ENCODE measurements around the gene GREM2.

DNA sequence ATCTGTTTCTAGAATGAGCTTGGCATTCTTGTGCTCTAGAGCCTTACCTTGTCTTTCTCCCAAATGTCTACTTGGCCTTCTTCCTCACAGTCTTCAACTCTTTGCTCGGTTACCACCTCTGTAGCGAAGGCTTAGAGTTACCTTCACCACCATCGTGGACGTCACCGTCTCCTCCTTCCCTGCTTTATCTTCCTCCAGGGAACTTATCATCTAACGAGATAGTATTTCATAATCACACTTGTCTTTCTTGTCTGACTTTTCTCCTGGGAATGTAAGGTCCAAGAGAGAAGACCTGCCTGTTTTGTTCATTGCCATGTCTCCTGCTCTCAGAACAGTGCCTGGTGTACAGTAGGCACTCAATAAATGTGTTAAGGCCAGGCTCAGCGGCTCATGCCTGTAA lies 115.6 kb downstream of the GREM2 start:
- TF ChIP-seq, protein P1, sequence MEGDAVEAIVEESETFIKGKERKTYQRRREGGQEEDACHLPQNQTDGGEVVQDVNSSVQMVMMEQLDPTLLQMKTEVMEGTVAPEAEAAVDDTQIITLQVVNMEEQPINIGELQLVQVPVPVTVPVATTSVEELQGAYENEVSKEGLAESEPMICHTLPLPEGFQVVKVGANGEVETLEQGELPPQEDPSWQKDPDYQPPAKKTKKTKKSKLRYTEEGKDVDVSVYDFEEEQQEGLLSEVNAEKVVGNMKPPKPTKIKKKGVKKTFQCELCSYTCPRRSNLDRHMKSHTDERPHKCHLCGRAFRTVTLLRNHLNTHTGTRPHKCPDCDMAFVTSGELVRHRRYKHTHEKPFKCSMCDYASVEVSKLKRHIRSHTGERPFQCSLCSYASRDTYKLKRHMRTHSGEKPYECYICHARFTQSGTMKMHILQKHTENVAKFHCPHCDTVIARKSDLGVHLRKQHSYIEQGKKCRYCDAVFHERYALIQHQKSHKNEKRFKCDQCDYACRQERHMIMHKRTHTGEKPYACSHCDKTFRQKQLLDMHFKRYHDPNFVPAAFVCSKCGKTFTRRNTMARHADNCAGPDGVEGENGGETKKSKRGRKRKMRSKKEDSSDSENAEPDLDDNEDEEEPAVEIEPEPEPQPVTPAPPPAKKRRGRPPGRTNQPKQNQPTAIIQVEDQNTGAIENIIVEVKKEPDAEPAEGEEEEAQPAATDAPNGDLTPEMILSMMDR (conservative IDR thresholded peaks at IDR 0.05; ENCODE audit: low read depth, low read length), result no peak
- TF ChIP-seq RCOR1 (IDR thresholded peaks at IDR 0.05; ENCODE audit: insufficient replicate concordance, low read length) (no peak), POLR2A (IDR thresholded peaks at IDR 0.05; ENCODE audit: low read depth, low read length) (no peak), RAD21 (IDR thresholded peaks at IDR 0.05; ENCODE audit: low read length) (no peak), MAFK (IDR thresholded peaks at IDR 0.05; ENCODE audit: low read depth, low read length) (no peak), NFE2L2 (IDR thresholded peaks at IDR 0.05; ENCODE audit: low read depth, low read length) (no peak), BHLHE40 (IDR thresholded peaks at IDR 0.05; ENCODE audit: low read depth, low read length) (no peak), CEBPB (IDR thresholded peaks at IDR 0.05; ENCODE audit: low read depth, low read length) (no peak), SMC3 (IDR thresholded peaks at IDR 0.05; ENCODE audit: low read depth, low read length) (no peak), MAZ (IDR thresholded peaks at IDR 0.05; ENCODE audit: borderline replicate concordance, low read depth, low read length) (no peak), MXI1 (IDR thresholded peaks at IDR 0.05; ENCODE audit: borderline replicate concordance, low read depth, low read length) (no peak), FOS (IDR thresholded peaks at IDR 0.05; ENCODE audit: low read depth, low read length) (no peak), RFX5 (IDR thresholded peaks at IDR 0.05; ENCODE audit: low read depth, low read length) (no peak)
- TF ChIP-seq, protein P2, sequence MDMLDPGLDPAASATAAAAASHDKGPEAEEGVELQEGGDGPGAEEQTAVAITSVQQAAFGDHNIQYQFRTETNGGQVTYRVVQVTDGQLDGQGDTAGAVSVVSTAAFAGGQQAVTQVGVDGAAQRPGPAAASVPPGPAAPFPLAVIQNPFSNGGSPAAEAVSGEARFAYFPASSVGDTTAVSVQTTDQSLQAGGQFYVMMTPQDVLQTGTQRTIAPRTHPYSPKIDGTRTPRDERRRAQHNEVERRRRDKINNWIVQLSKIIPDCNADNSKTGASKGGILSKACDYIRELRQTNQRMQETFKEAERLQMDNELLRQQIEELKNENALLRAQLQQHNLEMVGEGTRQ (IDR thresholded peaks at IDR 0.05; ENCODE audit: low read depth, low read length), result no peak

Data from IMR-90 (cell line).